ENCODE results near the gene PCYT2.

PCYT2 gene

DNA sequence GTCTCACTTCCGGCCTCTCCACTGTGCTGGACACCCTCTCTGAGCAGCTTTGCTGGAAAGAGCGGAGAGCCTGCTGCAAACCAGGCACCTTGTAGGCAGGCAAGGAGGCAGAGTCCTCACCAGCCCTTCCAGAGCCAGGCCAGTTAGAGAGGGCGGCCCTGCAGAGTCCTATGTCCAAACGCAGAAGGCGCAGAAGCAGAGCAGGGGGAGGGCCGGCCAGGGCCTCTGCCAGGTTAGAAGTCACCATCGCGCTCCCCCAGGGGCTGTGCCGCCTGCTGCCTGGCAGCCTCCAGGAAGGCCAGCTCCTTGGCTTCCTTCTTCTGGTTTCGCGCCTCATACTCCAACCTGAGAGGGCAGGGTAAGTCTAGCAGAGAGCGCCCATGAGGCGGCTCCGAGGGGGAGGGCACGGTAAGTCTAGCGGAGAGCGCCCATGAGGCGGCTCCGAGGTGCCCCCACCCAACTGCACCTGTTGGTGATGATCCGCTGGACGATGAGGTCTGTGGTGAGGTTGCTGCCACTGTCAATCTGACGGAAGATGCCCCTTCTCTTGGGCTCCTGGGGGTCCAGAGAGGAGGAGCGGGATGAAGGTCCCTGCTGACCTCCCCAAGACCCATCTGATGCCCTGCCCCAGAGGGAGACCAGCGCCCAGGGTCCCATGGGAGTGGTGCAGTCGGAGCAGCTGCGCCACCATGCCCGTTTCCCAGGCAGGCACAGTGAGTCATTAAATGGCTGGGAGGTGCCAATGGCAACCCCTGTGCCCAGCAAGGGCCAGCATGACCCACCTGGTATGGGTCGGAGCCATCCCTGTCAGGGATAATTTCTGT, 6.4 kb downstream of the PCYT2 start:
- Histone ChIP-seq H3K27me3 (replicated peaks; ENCODE audit: control insufficient read depth, insufficient read depth, low read length) (no peaks in the 10 kb centered on the region), H3K36me3 (ENCODE audit: control insufficient read depth, insufficient read depth, low read length) (peaks cover 23% of the 10 kb centered on the region), H3K4me3 (replicated peaks; ENCODE audit: low read depth, low read length) (no peak overlapping the region)
- TF ChIP-seq, protein P1, sequence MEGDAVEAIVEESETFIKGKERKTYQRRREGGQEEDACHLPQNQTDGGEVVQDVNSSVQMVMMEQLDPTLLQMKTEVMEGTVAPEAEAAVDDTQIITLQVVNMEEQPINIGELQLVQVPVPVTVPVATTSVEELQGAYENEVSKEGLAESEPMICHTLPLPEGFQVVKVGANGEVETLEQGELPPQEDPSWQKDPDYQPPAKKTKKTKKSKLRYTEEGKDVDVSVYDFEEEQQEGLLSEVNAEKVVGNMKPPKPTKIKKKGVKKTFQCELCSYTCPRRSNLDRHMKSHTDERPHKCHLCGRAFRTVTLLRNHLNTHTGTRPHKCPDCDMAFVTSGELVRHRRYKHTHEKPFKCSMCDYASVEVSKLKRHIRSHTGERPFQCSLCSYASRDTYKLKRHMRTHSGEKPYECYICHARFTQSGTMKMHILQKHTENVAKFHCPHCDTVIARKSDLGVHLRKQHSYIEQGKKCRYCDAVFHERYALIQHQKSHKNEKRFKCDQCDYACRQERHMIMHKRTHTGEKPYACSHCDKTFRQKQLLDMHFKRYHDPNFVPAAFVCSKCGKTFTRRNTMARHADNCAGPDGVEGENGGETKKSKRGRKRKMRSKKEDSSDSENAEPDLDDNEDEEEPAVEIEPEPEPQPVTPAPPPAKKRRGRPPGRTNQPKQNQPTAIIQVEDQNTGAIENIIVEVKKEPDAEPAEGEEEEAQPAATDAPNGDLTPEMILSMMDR (IDR thresholded peaks at IDR 0.05; ENCODE audit: insufficient read depth, low read length, poor library complexity, severe bottlenecking): no peak
- DNase-seq (ENCODE audit: extremely low read depth, insufficient read length): no peak

DNA sequence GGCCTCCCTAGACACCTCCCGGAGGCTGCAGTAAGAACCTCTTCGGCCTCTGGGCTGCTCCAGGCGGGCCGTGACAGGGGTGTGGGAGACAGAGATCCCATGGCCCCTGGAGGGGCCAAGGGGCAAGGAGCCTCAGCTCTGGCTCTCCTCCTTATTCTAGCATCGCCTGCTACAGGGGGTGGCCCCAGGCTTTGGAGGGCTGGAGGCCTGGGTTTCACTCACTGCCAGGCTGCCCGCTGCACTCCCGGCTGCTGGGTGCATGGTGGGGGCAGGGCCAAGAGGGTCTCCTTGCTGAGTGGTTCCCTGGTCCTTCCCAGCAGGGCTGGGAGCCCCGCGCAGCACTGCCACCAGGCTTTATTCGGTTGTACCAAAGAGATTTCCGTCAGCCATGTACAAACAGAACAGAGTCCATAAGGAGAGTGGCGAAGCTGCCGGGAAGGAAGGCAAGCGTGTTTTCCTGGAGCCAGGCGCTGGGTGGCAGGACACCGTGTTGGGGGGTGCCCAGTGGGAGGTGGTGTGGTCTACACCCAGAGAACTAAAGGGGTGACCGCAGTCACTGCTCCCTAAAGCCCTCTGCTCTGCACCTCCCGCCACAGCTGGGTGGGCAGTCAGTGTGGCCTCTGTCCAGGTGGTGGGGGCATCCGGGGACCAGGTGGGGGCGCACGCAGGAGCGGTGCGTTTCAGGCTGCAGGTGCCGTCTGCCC, 7.2 kb downstream of the PCYT2 start:
- TF ChIP-seq, protein P1 (IDR thresholded peaks at IDR 0.05; ENCODE audit: insufficient read depth, low read length, poor library complexity, severe bottlenecking): no peak
- H3K27me3 ChIP-seq (replicated peaks; ENCODE audit: control insufficient read depth, insufficient read depth, low read length): no peaks in the 10 kb centered on the region
- H3K36me3 ChIP-seq (ENCODE audit: control insufficient read depth, insufficient read depth, low read length): peaks cover 23% of the 10 kb centered on the region
- H3K4me3 ChIP-seq (replicated peaks; ENCODE audit: low read depth, low read length): no peak overlapping the region
- DNase-seq (ENCODE audit: extremely low read depth, insufficient read length): no peak

DNA sequence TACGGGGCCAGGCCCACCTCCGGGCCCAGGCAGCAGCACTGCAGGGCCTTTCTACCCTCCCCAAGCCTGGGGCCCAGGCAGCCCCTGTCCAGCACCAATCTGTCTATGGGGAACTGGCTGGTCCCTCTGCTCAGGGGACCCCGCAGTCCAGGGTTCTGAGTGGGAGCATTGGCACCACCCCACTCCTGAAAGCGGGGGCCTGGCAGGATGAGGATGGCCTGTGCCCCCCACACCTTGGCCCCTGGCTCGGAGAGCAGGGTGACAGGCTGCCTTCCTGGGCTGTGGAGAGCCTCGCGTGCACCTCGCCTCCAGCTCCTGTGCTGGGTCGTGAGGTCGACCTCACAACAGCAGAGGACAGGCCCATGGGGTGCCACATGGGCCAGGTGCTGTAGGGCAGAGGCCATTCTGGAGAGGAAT, 7.8 kb downstream of the PCYT2 start:
- H3K4me3 ChIP-seq (replicated peaks; ENCODE audit: low read depth, low read length): no peak overlapping the region
- TF ChIP-seq, protein P1 (IDR thresholded peaks at IDR 0.05; ENCODE audit: insufficient read depth, low read length, poor library complexity, severe bottlenecking): no peak
- no peak for DNase-seq (ENCODE audit: extremely low read depth, insufficient read length)
- no peaks in the 10 kb centered on the region for H3K27me3 ChIP-seq (replicated peaks; ENCODE audit: control insufficient read depth, insufficient read depth, low read length)
- H3K36me3 ChIP-seq (ENCODE audit: control insufficient read depth, insufficient read depth, low read length): peaks cover 22% of the 10 kb centered on the region

DNA sequence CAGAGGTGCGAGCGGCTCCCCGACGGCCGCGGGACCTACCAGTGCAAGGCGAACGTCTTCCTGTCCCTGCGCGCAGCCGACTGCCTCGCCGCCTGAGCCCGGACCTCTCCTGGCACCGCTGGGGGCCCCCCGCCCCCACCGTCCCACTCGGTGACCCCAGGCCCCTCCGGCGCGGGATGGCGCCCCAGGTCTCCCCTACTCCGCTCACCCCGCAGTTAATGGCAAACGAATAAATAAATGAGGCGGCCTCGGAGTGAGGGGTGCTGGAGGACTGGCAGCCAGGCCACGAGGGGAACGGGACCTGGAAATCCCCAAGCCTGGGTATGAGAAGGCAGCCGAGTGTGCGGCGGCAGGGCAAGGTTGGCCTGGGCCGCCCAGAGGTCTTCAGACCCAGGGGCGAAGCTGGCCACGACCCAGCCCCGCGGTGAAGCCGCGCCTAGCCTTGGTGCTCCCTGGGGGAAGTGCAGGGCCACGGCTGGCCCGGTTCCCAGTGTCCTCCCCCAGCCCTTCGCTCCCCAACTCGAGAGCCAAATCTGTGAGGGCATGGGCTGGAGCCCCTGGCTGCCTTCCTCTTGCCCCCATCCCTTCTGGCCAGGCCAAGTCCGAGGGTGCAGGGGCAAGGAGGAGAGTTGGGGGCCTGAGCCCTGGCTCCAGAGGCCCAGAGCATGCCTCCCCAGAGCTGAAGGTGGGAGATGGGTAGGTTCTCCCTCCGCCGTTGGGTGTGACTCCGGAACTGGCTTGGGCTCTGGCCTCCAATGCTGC, 8.4 kb downstream of the PCYT2 start:
- peaks cover 25% of the 10 kb centered on the region for H3K36me3 ChIP-seq (ENCODE audit: control insufficient read depth, insufficient read depth, low read length)
- no peak for DNase-seq (ENCODE audit: extremely low read depth, insufficient read length)
- no peak overlapping the region for H3K4me3 ChIP-seq (replicated peaks; ENCODE audit: low read depth, low read length)
- no peaks in the 10 kb centered on the region for H3K27me3 ChIP-seq (replicated peaks; ENCODE audit: control insufficient read depth, insufficient read depth, low read length)
- TF ChIP-seq, protein P1 (IDR thresholded peaks at IDR 0.05; ENCODE audit: insufficient read depth, low read length, poor library complexity, severe bottlenecking): no peak

DNA sequence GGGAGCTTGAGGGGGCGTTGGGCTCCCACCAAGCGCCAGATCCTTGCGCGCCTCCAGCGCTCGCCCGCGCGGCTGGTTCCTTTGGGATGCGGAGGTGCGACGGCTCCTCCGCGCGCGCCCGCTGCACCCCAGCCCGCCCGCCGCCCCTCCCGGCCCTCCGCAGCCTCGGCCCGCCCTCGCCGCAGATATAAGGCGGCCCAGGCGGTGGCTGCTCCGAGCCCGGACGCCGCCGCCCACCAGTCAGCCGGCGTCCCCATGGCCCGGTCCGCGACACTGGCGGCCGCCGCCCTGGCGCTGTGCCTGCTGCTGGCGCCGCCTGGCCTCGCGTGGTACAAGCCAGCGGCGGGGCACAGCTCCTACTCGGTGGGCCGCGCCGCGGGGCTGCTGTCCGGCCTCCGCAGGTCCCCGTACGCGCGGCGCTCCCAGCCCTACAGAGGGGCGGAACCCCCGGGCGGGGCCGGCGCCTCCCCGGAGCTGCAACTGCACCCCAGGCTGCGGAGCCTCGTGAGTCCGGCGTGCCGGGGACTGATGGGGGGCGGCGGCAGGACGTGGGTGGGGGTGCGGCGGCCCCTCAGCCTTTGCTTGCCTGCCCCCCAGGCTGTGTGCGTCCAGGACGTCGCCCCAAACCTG, 9.1 kb downstream of the PCYT2 start, which contains the start of gene NPB:
NPB (plus strand) TSS at position 216 of the 630 bp plus-strand sequence; CDS start at position 256, 40 bp downstream.
- Histone ChIP-seq H3K36me3 (ENCODE audit: control insufficient read depth, insufficient read depth, low read length) (peaks cover 25% of the 10 kb centered on the region), H3K27me3 (replicated peaks; ENCODE audit: control insufficient read depth, insufficient read depth, low read length) (no peaks in the 10 kb centered on the region), H3K4me3 (replicated peaks; ENCODE audit: low read depth, low read length) (no peak within 1 kb of the TSS)
- DNase-seq (ENCODE audit: extremely low read depth, insufficient read length): no peak
- TF ChIP-seq, protein P1 (IDR thresholded peaks at IDR 0.05; ENCODE audit: insufficient read depth, low read length, poor library complexity, severe bottlenecking): no peak

All from GM06990 (cell line).